SK-N-SH (cell line): Measurements from ENCODE around the gene HIF3A.

Source experiments
- CTCF ChIP-seq: fragments of 200-600 bp; sonication (generic); IDR thresholded peaks from 2 replicates; pipeline ENCODE4 v1.6.1; 2017; ENCODE audit warnings: antibody characterized with exemption, mild to moderate bottlenecking, moderate library complexity
- JUND ChIP-seq: IDR thresholded peaks from 2 replicates; pipeline ENCODE4 v1.4.0; 2012
- NFIC ChIP-seq: IDR thresholded peaks from 2 replicates; pipeline ENCODE4 v1.4.0; 2012; ENCODE audit warnings: borderline replicate concordance
- SIN3A ChIP-seq: IDR thresholded peaks from 2 replicates; pipeline ENCODE4 v1.6.1; 2012; ENCODE audit warnings: low read depth, mild to moderate bottlenecking, low read length, moderate library complexity, borderline replicate concordance
- SMC3 ChIP-seq: IDR thresholded peaks from 2 replicates; pipeline ENCODE4 v1.6.1; 2012; ENCODE audit warnings: low read depth, low read length, improper control_type of control experiment
- USF2 ChIP-seq: fragments of 150-350 bp; IDR thresholded peaks from 2 replicates; pipeline ENCODE4 v1.6.1; 2017; ENCODE audit warnings: antibody characterized with exemption, low read length, low read depth, borderline replicate concordance

DNA sequence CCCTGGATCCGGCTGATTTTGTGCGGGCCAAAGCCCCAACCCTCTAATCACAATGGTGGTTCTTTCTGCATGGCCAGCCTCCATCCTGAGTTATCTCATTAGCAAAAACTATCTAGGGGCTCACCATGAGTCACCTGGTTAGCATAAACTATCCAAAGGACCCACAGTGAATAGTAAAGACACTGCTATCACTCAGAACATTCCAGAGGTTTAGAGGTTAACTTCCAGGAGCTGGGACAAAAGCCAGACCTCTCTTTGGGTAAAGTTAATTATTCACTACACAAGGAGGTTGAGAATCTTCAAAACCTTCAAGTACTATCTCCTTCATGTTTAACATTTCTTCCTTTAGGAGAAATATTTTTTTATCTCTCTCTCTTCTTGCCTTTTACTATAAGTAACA, 31.2 kb downstream of the HIF3A start:
- TF ChIP-seq JUND: no peak
- TF ChIP-seq NFIC: no peak
- TF ChIP-seq USF2: no peak
- no peak for TF ChIP-seq CTCF
- TF ChIP-seq SMC3: no peak
- no peak for TF ChIP-seq SIN3A
